22Rv1 (cell line): ENCODE results near the gene TUT1.

Source experiments
- H3K27ac ChIP-seq: fragments of 450-650 bp; 2 replicates; pipeline ENCODE4 v1.5.1; 2017
- CTCF ChIP-seq: fragments of 450-650 bp; IDR thresholded peaks from 2 replicates; pipeline ENCODE4 v1.5.1; 2017; ENCODE audit warnings: mild to moderate bottlenecking
- ZFX ChIP-seq: fragments of 450-650 bp; IDR thresholded peaks from 2 replicates; pipeline ENCODE4 v1.6.1; 2017; ENCODE audit warnings: antibody characterized with exemption, borderline replicate concordance

The TUT1 gene

GRCh38 chr11:62544581-62545436 is 46.5 kb downstream of the TUT1 start:
- H3K27ac ChIP-seq = peak overlapping the region; percentile 95
- TF ChIP-seq ZFX = no peak
- no peak for TF ChIP-seq CTCF

- H3K27ac ChIP-seq = no peak overlapping the region
- no peak for TF ChIP-seq CTCF
Observed at GRCh38 chr11:62543680-62544444, 47.5 kb downstream of the TUT1 start.

GRCh38 chr11:62542750-62543567 is 48.4 kb downstream of the TUT1 start:
- H3K27ac ChIP-seq = peak overlapping the region; percentile 44; the same call in 1 of the 2 replicates

DNA sequence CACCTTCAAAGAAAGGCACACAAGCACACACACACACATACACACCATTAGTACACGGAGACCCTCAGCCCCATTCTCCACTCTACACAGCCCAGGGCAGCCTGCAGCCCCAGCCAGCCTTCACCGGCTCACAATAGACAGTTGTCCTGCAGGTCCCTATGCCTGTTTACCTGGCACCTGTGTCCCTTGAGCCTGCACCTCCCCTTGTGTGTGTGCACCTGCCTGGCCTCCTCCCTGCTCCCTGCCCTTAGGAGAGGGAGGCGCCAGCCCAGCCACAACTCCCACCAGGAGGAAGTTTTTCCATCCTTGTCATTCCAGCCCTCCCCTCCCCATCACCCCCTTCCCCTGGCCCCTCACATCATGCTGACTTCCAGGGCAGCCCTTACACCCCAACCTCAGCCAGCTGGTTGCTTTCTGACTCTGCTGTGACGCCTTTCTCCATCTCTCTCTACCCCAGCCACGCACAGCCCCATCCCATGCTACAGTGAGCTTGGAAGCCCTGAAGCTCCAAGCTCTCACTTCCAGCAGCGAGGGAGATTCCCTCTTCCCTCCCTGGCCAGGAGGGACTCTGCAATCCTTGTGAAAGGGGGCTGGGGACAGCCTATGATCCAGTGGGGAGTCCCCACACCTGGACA is 49.1 kb downstream of the TUT1 start:
- H3K27ac ChIP-seq = peak overlapping the region; percentile 44; the same call in 1 of the 2 replicates
- TF ChIP-seq CTCF = no peak
- TF ChIP-seq ZFX = no peak

More at GRCh38 chr11:62542750-62543567, 48.4 kb downstream of the TUT1 start:
- TF ChIP-seq ZFX = no peak
- peak; percentile 97 for TF ChIP-seq CTCF

DNA sequence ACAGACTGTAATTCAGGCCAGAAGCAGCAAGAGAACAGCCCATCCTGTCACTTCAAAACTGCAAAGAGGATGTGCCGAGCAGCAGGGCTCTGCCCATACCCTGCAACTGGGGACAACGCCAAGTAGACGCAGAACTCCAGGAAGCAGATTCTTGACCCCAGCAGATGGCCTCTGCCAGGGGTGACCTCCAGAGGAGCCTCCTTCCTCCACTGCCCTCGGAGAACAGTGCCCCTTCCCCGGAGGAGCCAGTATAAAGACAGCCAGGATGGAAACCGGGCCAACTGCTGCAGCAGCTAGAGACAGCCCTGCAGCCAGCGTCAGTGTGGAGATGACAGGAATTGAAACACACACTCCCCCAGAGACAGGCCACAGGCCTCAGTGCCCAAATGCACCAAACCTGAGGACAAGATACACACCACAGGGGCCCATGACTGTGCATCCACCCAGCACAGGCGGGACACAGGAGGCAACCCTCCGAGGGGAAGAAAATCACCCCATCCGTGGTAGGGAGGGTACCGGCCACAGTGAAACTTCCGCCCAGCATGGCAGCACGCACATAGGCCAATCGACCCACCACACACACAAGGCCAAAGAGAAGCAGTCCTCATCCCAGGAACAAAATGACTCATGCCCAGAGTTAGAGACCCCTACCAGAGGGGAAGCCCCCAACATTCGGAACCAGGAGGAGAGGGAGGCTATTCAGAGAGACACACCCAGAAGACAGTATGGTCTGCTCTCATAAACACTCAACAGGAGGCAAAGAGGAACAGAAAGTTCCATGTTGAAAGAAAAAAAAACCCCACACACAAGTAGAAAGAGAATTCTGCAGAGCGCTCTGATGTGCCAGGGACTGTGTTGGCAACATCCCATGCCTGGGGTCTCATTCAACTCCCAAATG is 50.3 kb downstream of the TUT1 start:
- TF ChIP-seq CTCF (no peak), ZFX (no peak)
- H3K27ac ChIP-seq = no peak overlapping the region

- H3K27ac ChIP-seq = 0 out of 2 replicates have a peak overlapping the region, but pooled peaks have one; percentile 10
- TF ChIP-seq CTCF = no peak
- no peak for TF ChIP-seq ZFX
Observed at GRCh38 chr11:62539238-62539925, 51.9 kb downstream of the TUT1 start.
